NOMO-1 treated with DMSO at 0.1 percent for 48 hours (cell line): ENCODE data around the gene HELZ2.
A peak's percentile ranks its signal among the peaks of the same experiment; 100 is the strongest.
"Not testable (repeated sequence)": the region's sequence is repeated elsewhere in the genome, so short reads cannot be mapped to it uniquely, and the experiment has no call there.

Experiments used
- DNase-seq: peaks from one replicate; lab custom pipeline; 2025; ENCODE audit not compliant: unreplicated experiment; lab: John Stamatoyannopoulos, UW

HELZ2 gene

GRCh38 chr20:63574156-63574828, at the start of gene HELZ2:
Gene HELZ2 (minus strand): TSS chr20:63574239. CDS start chr20:63572385, 1,854 bp downstream.
- DNase-seq, result peak; percentile 64

GRCh38 chr20:63622732-63623131, 48.7 kb upstream of the HELZ2 start:
- DNase-seq, result no peak

GRCh38 chr20:63622096-63622495, 48.1 kb upstream of the HELZ2 start:
- no peak for DNase-seq

- DNase-seq, result no peak
Observed at GRCh38 chr20:63620991-63621390, 47.0 kb upstream of the HELZ2 start.

GRCh38 chr20:63619505-63619904, 45.5 kb upstream of the HELZ2 start:
- DNase-seq, result no peak

GRCh38 chr20:63619086-63619485, 45.0 kb upstream of the HELZ2 start:
- no peak for DNase-seq

GRCh38 chr20:63618291-63618980, 44.4 kb upstream of the HELZ2 start:
- no peak for DNase-seq

- no peak for DNase-seq
Observed at GRCh38 chr20:63617876-63618265, 43.8 kb upstream of the HELZ2 start.

- DNase-seq, result no peak
Observed at GRCh38 chr20:63617092-63617875, 43.2 kb upstream of the HELZ2 start.

GRCh38 chr20:63613863-63614594, 40.0 kb upstream of the HELZ2 start:
- DNase-seq, result not testable (repeated sequence)

- DNase-seq, result peak; percentile 96
Observed at GRCh38 chr20:63612276-63612931, 38.4 kb upstream of the HELZ2 start.

- DNase-seq, result no peak
Observed at GRCh38 chr20:63611646-63612045, 37.6 kb upstream of the HELZ2 start.

- no peak for DNase-seq
Observed at GRCh38 chr20:63610581-63611435, 36.8 kb upstream of the HELZ2 start.

- DNase-seq, result no peak
Observed at GRCh38 chr20:63606686-63607085, 32.6 kb upstream of the HELZ2 start.

- no peak for DNase-seq
Observed at GRCh38 chr20:63602321-63602720, 28.3 kb upstream of the HELZ2 start.

GRCh38 chr20:63601679-63602078, 27.6 kb upstream of the HELZ2 start:
- DNase-seq, result not testable (repeated sequence)

GRCh38 chr20:63599396-63600050, 25.5 kb upstream of the HELZ2 start:
- no peak for DNase-seq

GRCh38 chr20:63598479-63599395, 24.7 kb upstream of the HELZ2 start:
- no peak for DNase-seq
